Epidermal melanocyte (primary cell): ENCODE data around the gene GASK1A.

Experiments used
- DNase-seq: peaks from one replicate; pipeline ENCODE4 v3.0.0; 2011; ENCODE audit warnings: low spot score; ENCODE audit not compliant: insufficient read length

The GASK1A gene

GRCh38 chr3:42982645-42983412, 3.7 kb downstream of the GASK1A start:
- no peak for DNase-seq

DNA sequence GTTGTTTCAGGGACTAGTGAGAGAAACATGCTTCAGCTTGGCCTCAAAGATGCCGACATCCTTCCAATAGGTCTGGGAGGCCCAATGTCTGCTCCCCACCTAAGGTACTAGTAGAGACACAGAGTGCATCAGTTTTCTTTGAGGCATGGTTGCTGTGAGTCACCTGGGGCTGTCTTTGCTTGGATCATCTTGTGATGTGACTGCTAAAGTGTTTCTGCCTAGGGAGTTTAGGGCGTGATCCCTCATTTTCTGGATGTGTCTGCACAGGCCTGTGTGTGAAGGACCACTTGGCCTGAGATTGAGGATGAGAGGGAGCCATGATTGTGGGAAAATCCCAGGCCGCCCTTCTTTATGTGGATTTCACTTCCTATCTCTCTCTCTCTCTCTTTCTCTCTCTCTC, 4.8 kb downstream of the GASK1A start:
- DNase-seq: no peak

- DNase-seq: no peak
Observed at GRCh38 chr3:42984701-42985100, 5.6 kb downstream of the GASK1A start.

- DNase-seq: no peak
Observed at GRCh38 chr3:42988097-42988496, 9.0 kb downstream of the GASK1A start.

DNA sequence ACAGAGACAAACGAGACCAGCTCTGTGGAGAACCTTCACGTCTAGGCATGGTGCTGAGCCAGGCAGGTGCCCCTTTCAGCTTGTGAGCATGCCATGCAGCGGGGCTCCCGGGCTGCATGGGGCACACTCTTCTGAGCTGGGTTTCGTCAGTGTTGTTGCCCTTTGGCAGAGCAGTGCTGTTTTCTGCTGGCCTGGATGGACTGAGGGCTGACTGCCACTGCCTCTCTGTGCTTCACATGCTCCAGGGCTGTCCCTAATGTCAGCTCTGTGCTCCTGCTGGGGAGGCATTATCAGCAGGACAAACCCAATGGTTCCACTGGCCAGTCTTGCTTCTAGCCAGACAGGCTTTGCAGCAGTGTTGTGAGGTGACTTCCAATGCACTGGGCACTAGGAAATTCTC, 9.5 kb downstream of the GASK1A start:
- no peak for DNase-seq

GRCh38 chr3:42991341-42992315, 12.5 kb downstream of the GASK1A start:
- DNase-seq: peak; percentile 43

DNA sequence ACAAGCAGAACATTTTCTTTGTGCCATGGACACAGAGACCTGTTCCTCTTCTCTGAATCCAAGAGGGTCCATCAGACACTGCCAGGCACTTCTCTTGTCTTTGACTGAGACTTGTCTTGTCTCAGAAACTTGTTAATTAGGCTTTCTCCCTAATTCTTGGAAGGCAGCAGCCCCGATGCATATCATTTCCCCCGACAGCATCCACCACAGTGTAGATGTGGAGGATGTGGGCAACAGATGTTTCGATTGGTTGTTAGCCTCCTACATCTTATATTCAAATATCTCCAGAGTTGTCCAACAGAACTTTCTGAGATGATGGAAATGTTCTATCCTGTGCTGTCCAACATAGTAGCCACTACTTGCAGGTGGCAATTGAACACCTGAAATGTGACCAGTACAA, 15.5 kb downstream of the GASK1A start:
- no peak for DNase-seq

GRCh38 chr3:42996021-42996420, 16.9 kb downstream of the GASK1A start:
- no peak for DNase-seq

DNA sequence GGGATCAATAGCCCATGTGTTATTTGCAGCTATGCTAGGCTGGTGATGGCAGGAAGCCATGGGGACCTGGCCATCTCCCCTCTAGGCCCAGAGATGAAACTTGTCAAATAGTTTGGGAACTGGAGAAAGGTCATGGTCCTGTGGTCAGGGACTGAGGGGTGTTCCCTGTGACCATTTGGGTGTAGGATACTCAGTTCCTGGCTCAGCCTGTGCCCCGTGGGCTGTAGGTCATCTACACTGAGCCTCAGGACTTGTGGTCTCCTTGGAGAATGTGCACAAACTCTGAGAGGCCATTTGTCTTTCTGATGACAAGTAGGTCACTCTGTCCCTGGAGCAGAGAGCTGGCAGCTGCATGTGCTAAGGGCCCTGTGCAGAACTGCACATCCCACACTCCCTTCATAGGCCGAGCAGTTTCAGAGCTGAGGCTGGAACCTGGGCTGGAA, 17.5 kb downstream of the GASK1A start:
- DNase-seq: no peak

- no peak for DNase-seq
Observed at GRCh38 chr3:42999212-42999611, 20.1 kb downstream of the GASK1A start.

DNA sequence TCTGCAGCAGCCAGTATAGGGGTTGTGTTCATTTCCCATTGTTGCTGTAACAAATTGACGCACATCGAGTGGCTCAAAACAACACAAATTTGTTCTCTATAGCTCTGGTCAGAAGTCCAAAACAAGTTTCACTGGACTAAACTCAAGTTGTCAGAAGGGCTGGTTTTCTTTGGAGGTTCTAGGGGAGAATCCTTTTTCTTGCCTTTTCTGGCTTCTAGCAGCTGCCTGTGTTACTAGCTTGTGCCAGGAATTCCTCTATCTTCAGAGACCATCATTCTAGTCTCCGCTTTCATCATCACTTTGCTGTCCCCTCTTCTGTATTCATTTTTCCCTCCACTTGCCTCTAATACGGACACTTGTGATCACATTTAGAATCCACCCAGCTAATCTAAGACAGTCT, 20.5 kb downstream of the GASK1A start:
- DNase-seq: no peak

DNA sequence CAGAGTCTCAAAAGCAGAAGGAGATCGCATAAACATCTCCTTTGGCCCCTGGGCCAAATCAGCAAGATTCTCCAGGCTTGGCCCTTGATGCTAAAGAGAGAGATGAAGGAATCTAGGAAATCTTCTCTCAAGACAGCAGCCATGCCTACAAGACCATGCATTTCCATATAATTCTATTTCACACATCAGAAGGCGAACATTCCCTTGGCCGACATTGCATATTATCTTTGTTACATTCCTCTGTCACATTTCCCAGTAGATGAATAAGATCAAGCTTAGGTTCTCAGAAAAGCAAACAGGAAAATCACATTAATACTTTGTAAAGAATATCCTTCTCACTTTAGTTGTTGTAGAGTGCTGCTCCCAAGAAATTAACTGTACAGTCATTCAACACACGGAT, 21.3 kb downstream of the GASK1A start:
- DNase-seq: no peak

DNA sequence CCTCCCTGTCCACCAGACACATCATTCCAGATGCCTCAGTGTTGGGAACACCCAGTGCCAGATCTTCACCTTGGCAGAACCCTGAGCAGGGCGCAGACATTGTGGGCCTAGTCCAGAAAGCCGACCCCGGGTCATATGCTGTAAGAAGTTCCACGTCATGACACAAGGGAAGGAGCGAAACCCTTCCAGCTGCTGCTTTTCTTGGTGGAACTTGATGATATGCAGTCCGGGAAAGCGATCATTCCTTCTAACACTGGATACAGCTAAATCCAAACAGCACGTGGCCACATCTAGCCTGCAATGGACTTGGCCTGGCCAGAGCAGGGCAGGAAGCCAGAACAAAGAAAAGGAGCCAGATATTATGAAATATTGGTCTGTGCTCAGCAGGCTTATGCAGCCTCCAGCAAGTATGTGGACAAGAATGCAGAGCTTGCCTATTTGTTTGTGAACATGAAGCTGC, 22.0 kb downstream of the GASK1A start:
- peak; percentile 55 for DNase-seq

- DNase-seq: no peak
Observed at GRCh38 chr3:43001556-43002121, 22.5 kb downstream of the GASK1A start.

DNA sequence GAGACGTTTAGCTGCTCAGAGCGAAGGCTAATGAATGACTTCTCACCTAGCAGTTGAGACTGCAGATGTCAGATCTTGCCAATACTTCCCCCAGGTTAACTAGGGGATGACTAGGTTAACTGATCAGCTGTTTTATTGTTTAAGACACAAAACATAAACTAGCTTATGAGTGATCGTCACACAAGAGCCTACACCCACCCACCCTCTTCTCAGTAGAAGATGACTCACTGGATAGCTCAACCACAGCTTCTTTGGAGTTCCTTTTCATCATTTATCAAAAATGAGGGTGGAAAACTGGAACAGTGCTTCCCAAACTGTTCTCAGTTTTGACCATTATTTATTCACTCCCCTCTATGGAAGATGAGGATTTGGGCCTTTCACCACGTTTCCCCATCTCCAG, 25.2 kb downstream of the GASK1A start:
- DNase-seq: no peak

DNA sequence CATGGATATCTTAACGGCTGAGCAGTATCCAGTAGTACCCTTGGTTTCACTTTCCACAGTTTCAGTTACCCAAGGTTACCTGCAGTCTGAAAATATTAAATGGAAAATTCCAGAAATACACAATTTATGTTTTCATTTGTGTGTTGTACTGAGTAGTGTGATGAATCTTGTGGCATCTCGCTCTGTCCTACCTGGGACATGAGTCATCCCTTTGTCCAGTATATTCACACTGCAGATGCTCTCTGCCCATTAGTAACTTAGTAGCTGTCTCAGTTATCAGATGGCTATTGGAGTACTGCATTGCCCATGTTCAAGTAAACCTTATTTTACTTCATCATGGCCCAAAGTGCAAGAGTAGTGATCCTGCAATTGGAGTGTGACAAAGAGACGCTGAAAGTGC, 26.1 kb downstream of the GASK1A start:
- DNase-seq: no peak

DNA sequence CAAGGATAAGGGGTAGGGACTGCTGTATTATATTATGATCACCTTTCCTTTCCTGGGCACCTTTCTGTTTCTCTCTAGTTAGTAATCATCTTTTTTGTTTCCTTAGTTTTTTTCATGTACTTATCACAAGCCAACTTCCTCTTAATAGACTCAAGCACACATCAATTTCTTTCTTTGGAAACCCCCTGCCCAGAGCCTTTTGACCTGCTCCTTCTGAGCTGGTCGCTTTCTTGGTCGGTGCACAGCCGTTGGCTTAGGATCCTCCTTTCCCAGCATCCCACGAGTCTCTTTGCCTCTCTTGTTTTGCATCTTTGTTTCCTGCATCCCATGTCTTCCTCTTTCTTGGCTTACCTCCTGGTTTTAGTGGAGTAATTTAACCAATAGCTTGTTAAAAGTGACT, 26.9 kb downstream of the GASK1A start:
- DNase-seq: no peak

DNA sequence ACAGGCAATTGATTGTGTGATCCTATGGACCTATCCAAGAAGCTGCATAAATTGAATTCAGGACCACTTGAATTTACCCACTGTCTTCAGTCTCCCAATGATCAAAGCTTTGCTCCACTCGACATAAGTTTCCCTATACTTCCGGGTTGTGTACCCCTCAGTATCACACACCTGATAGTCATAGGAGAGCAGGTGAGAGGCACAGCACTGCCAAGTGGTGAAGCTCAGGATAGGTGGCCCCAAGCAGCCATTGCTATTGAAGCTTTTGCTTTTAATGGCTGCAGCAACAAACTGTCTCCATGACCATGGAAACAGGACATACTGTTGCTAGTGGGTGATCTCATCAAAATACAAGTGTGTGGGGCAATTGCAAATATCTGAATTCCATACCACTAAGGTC, 27.7 kb downstream of the GASK1A start:
- DNase-seq: no peak

DNA sequence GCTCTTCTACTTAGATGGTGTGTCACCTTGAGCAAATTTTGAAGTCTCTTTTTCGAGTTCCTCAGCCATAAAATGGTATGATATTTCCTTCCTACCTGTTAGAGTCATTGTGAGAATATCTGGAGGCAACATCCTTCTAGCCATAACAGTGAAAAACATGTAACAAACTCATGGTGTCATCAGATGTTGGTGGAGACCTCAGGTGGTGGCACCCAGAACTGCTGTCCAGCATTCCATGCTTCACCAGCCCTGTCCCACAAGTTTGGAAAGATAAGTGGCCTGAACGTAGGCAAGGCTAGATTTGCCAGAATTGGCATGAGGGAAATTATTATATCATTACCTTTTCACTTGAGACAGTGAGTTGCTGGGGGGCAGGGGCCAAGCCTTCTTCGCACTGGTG, 30.4 kb downstream of the GASK1A start:
- no peak for DNase-seq

GRCh38 chr3:43010638-43011037, 31.5 kb downstream of the GASK1A start:
- no peak for DNase-seq

DNA sequence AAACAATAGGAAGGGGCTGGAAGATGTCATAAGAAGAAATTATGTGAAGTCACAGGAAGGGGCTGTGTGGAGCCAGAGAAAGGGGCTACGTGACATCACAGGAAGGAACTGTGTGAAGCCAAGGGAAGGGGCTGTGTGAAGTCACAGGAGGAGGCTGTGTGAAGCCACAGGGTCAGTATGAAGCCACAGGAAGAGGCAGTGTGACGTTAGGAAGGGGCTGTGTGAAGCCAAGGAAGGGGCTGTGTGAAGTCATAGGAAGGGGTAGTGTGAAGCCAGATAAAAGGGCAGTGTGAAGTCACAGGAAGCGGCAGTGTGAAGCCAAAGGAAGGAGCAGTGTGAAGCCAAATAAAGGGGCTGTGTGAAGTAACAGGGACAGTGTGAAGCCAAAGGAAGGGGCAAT, 32.5 kb downstream of the GASK1A start:
- DNase-seq: no peak

DNA sequence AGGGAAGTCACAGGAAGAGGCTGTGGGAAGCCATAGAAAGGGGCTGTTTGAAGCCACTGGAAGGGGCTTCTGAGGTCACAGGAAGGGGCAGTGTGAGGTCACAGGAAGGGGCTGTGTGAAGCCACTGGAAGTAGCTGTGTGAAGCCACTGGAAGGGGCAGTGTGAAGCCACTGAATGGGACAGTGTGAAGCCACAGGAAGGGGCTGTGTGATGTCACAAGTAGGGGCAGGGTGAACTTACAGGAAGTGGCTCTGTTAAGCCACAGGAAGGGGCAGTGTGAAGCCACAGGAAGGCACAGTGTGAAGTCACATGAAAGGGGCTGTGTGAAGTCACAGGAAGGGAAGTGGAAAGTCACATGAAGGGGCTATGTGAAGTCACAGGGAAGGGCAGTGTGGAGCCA, 33.1 kb downstream of the GASK1A start:
- DNase-seq: no peak
